Mesendoderm (in vitro differentiated cells): ENCODE results near the gene MARK1.

ENCODE experiments used
- DNase-seq: peaks from one replicate; pipeline ENCODE4 v3.0.0; 2013
- H2AK5ac ChIP-seq: 2 replicates; pipeline ENCODE4 v1.6.1; 2013; ENCODE audit warnings: low read length, inconsistent platforms
- H2BK120ac ChIP-seq: 2 replicates; pipeline ENCODE4 v1.6.1; 2013; ENCODE audit warnings: low read depth, mild to moderate bottlenecking, low read length, moderate library complexity, mixed read lengths
- H2BK15ac ChIP-seq: replicated peaks from 2 replicates; pipeline ENCODE4 v1.6.1; 2013; ENCODE audit warnings: low read depth, mild to moderate bottlenecking, moderate library complexity
- H2BK5ac ChIP-seq: 2 replicates; pipeline ENCODE4 v1.6.1; 2013; ENCODE audit warnings: low read length, inconsistent platforms
- H3K18ac ChIP-seq: 2 replicates; pipeline ENCODE4 v1.6.1; 2013; ENCODE audit warnings: mild to moderate bottlenecking, low read length, mixed read lengths
- H3K23ac ChIP-seq: one replicate; pipeline ENCODE4 v1.6.1; 2013; ENCODE audit warnings: low read length
- H3K27ac ChIP-seq: 2 replicates; pipeline ENCODE4 v1.5.1; 2013; ENCODE audit warnings: low read depth, mild to moderate bottlenecking, inconsistent platforms, low read length, moderate library complexity
- H3K27me3 ChIP-seq: 2 replicates; pipeline ENCODE4 v1.6.1; 2013; ENCODE audit warnings: low read length, control low read depth, mild to moderate bottlenecking, inconsistent platforms; ENCODE audit not compliant: insufficient read depth, poor library complexity
- H3K36me3 ChIP-seq: 2 replicates; pipeline ENCODE4 v1.6.1; 2013; ENCODE audit warnings: low read length, inconsistent platforms; ENCODE audit not compliant: control insufficient read depth, insufficient read depth
- H3K4ac ChIP-seq: one replicate; pipeline ENCODE4 v1.6.1; 2013; ENCODE audit warnings: low read depth, mild to moderate bottlenecking, low read length, moderate library complexity
- H3K4me1 ChIP-seq: 2 replicates; pipeline ENCODE4 v1.6.1; 2013; ENCODE audit warnings: low read depth, low read length, inconsistent platforms; ENCODE audit not compliant: control insufficient read depth
- H3K4me2 ChIP-seq: 2 replicates; pipeline ENCODE4 v1.6.1; 2013; ENCODE audit warnings: low read length
- H3K4me3 ChIP-seq: 2 replicates; pipeline ENCODE4 v1.5.1; 2013; ENCODE audit warnings: mild to moderate bottlenecking, low read length
- H3K56ac ChIP-seq: one replicate; pipeline ENCODE4 v1.6.1; 2013; ENCODE audit warnings: low read length
- H3K79me1 ChIP-seq: 2 replicates; pipeline ENCODE4 v1.6.1; 2013; ENCODE audit warnings: low read length, inconsistent platforms
- H3K79me2 ChIP-seq: 2 replicates; pipeline ENCODE4 v1.6.1; 2013; ENCODE audit warnings: mild to moderate bottlenecking, low read length; ENCODE audit not compliant: control insufficient read depth, insufficient read depth
- H3K9ac ChIP-seq: 2 replicates; pipeline ENCODE4 v1.6.1; 2013; ENCODE audit warnings: low read length, inconsistent platforms
- H4K5ac ChIP-seq: one replicate; pipeline ENCODE4 v1.6.1; 2013; ENCODE audit warnings: low read length
- H4K8ac ChIP-seq: one replicate; pipeline ENCODE4 v1.6.1; 2013; ENCODE audit warnings: low read depth, mild to moderate bottlenecking, control low read depth, low read length, moderate library complexity
- WGBS: extraction: QIAGEN DNeasy Blood & Tissue Kit; methylation state at CpG from one replicate; pipeline ENCODE4 v1.1.7; 2013; ENCODE audit warnings: low lambda C conversion rate, missing lambda C conversion rate; ENCODE audit not compliant: insufficient coverage; ENCODE audit errors: extremely low coverage; 5-methylcytosine and 5-hydroxymethylcytosine counted together

Gene MARK1

GRCh38 chr1:220628431-220628830 is 100.5 kb downstream of the MARK1 start:
- WGBS, result no CpG with 5 or more reads among the region's 5 CpGs
- no peak overlapping the region for H3K27ac ChIP-seq
- H4K5ac ChIP-seq, result no peak overlapping the region
- no peak for DNase-seq
- no peak overlapping the region for H3K18ac ChIP-seq
- no peak overlapping the region for H3K56ac ChIP-seq
- no peak overlapping the region for H2BK5ac ChIP-seq
- no peak overlapping the region for H2BK15ac ChIP-seq
- no peak overlapping the region for H3K4me2 ChIP-seq
- H2BK120ac ChIP-seq, result no peak overlapping the region
- no peak overlapping the region for H3K4ac ChIP-seq
- H3K36me3 ChIP-seq, result no peaks in the 10 kb centered on the region
- no peak overlapping the region for H3K23ac ChIP-seq
- peaks cover 4% of the 10 kb centered on the region for H3K4me1 ChIP-seq
- no peak overlapping the region for H3K9ac ChIP-seq
- H4K8ac ChIP-seq, result no peak overlapping the region
- H3K79me2 ChIP-seq, result no peaks in the 10 kb centered on the region
- no peak overlapping the region for H3K4me3 ChIP-seq
- no peaks in the 10 kb centered on the region for H3K79me1 ChIP-seq
- no peaks in the 10 kb centered on the region for H3K27me3 ChIP-seq
- H2AK5ac ChIP-seq, result no peak overlapping the region

GRCh38 chr1:220631238-220631815 is 103.4 kb downstream of the MARK1 start:
- H3K9ac ChIP-seq, result no peak overlapping the region
- H4K5ac ChIP-seq, result no peak overlapping the region
- H3K56ac ChIP-seq, result no peak overlapping the region
- no peak overlapping the region for H2BK15ac ChIP-seq
- no peaks in the 10 kb centered on the region for H3K79me1 ChIP-seq
- H3K18ac ChIP-seq, result peak overlapping the region; percentile 41
- H3K27ac ChIP-seq, result no peak overlapping the region
- H3K27me3 ChIP-seq, result no peaks in the 10 kb centered on the region
- H3K4ac ChIP-seq, result no peak overlapping the region
- no peak overlapping the region for H2BK5ac ChIP-seq
- H3K4me2 ChIP-seq, result no peak overlapping the region
- H2BK120ac ChIP-seq, result no peak overlapping the region
- no peaks in the 10 kb centered on the region for H3K36me3 ChIP-seq
- H3K23ac ChIP-seq, result no peak overlapping the region
- H3K4me3 ChIP-seq, result no peak overlapping the region
- DNase-seq, result peak; percentile 83
- H3K79me2 ChIP-seq, result no peaks in the 10 kb centered on the region
- no peak overlapping the region for H4K8ac ChIP-seq
- peaks cover 4% of the 10 kb centered on the region for H3K4me1 ChIP-seq
- no peak overlapping the region for H2AK5ac ChIP-seq
- no CpG with 5 or more reads among the region's 4 CpGs for WGBS

GRCh38 chr1:220637759-220638158 is 109.8 kb downstream of the MARK1 start:
- Histone ChIP-seq H2BK120ac (no peak overlapping the region), H3K18ac (no peak overlapping the region), H3K9ac (no peak overlapping the region), H3K4me1 (no peaks in the 10 kb centered on the region), H2BK5ac (no peak overlapping the region), H3K56ac (no peak overlapping the region), H3K36me3 (no peaks in the 10 kb centered on the region), H3K4me3 (no peak overlapping the region), H3K27ac (no peak overlapping the region), H2BK15ac (no peak overlapping the region), H3K79me2 (no peaks in the 10 kb centered on the region), H3K23ac (no peak overlapping the region), H4K5ac (no peak overlapping the region), H3K27me3 (no peaks in the 10 kb centered on the region), H3K79me1 (no peaks in the 10 kb centered on the region), H4K8ac (no peak overlapping the region), H3K4ac (no peak overlapping the region), H2AK5ac (no peak overlapping the region), H3K4me2 (no peak overlapping the region)
- no peak for DNase-seq
- no CpG with 5 or more reads among the region's 1 CpG for WGBS

- Histone ChIP-seq H4K5ac (no peak overlapping the region), H3K27ac (no peak overlapping the region), H4K8ac (no peak overlapping the region), H2BK15ac (no peak overlapping the region), H3K4me2 (no peak overlapping the region), H2BK120ac (no peak overlapping the region), H2AK5ac (no peak overlapping the region), H3K56ac (no peak overlapping the region), H3K4ac (no peak overlapping the region), H3K18ac (no peak overlapping the region), H3K27me3 (no peaks in the 10 kb centered on the region), H3K4me3 (no peak overlapping the region), H3K4me1 (no peaks in the 10 kb centered on the region), H3K23ac (no peak overlapping the region), H3K36me3 (no peaks in the 10 kb centered on the region), H3K9ac (no peak overlapping the region), H3K79me2 (no peaks in the 10 kb centered on the region), H2BK5ac (no peak overlapping the region), H3K79me1 (no peaks in the 10 kb centered on the region)
- no CpG with 5 or more reads among the region's 4 CpGs for WGBS
- DNase-seq, result no peak
Measured at GRCh38 chr1:220642285-220642684, 114.3 kb downstream of the MARK1 start.

- Histone ChIP-seq H3K18ac (no peak overlapping the region), H3K56ac (no peak overlapping the region), H2BK120ac (no peak overlapping the region), H3K4me3 (no peak overlapping the region), H3K79me1 (no peaks in the 10 kb centered on the region), H3K79me2 (no peaks in the 10 kb centered on the region), H3K4me2 (no peak overlapping the region), H3K36me3 (no peaks in the 10 kb centered on the region), H3K27me3 (no peaks in the 10 kb centered on the region), H4K5ac (no peak overlapping the region), H3K23ac (no peak overlapping the region), H2BK15ac (no peak overlapping the region), H2AK5ac (no peak overlapping the region), H3K9ac (no peak overlapping the region), H4K8ac (no peak overlapping the region), H3K27ac (no peak overlapping the region), H2BK5ac (no peak overlapping the region), H3K4me1 (no peaks in the 10 kb centered on the region), H3K4ac (no peak overlapping the region)
- WGBS, result no CpG with 5 or more reads among the region's 13 CpGs
- DNase-seq, result no peak
Measured at GRCh38 chr1:220652995-220653394, 125.1 kb downstream of the MARK1 start.

GRCh38 chr1:220655509-220655908 is 127.6 kb downstream of the MARK1 start:
- H2BK120ac ChIP-seq, result no peak overlapping the region
- H3K23ac ChIP-seq, result no peak overlapping the region
- no peak overlapping the region for H2AK5ac ChIP-seq
- H4K5ac ChIP-seq, result no peak overlapping the region
- H3K79me2 ChIP-seq, result no peaks in the 10 kb centered on the region
- H3K27ac ChIP-seq, result no peak overlapping the region
- H3K4me1 ChIP-seq, result no peaks in the 10 kb centered on the region
- H3K56ac ChIP-seq, result no peak overlapping the region
- no peak overlapping the region for H4K8ac ChIP-seq
- no peak for DNase-seq
- WGBS, result no CpG with 5 or more reads among the region's 1 CpG
- H3K4ac ChIP-seq, result no peak overlapping the region
- H2BK5ac ChIP-seq, result no peak overlapping the region
- no peak overlapping the region for H3K18ac ChIP-seq
- H3K36me3 ChIP-seq, result no peaks in the 10 kb centered on the region
- H3K4me2 ChIP-seq, result no peak overlapping the region
- H3K27me3 ChIP-seq, result no peaks in the 10 kb centered on the region
- no peaks in the 10 kb centered on the region for H3K79me1 ChIP-seq
- no peak overlapping the region for H3K9ac ChIP-seq
- no peak overlapping the region for H2BK15ac ChIP-seq
- no peak overlapping the region for H3K4me3 ChIP-seq
